GM19240 (cell line): ENCODE results near the gene TSSC4.

Experiments
- DNase-seq: peaks from one replicate; pipeline ENCODE4 v3.0.0; 2011; ENCODE audit warnings: low spot score; ENCODE audit not compliant: insufficient read length

The TSSC4 gene

DNA sequence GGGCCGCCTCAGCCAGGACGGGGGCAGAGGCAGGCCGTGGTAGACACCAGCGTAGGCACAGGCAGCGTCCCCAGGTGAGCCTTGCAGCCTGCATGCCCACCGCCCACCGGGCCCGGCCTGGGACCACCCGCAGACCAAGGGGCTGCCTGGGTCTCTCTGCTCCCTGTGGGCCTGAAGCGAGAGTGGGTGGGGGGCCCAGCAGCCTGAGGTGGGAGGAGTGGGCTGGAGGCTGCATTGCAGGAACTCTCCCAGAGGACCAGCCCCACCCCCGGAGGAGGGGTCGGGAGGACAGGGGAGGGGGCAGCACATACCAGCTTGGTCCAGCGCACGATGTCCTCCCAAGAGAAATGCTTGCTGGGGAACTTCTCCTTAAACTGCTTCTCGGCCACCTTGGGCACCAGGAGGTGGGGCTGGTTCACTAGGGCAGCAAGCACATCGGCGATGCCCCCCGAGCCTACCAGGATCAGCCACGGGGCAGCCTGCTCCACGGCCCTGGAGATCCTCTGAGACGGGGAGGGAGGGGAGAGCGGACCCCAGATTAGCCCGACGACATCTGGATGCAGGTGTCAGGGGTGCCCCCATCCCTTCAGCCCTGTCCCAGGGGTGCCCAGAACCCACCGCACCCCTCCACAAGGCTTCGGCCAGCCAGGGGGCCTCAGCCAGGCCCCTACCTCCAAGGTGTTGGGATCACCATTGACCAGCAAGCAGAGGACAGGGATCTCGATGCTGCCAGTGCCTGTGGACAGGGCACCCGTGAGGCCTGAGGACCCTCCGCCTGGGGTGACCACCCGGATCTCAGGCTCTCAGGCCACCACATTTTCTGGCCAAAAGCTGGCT is 17.5 kb downstream of the TSSC4 start:
- DNase-seq: no peak

DNA sequence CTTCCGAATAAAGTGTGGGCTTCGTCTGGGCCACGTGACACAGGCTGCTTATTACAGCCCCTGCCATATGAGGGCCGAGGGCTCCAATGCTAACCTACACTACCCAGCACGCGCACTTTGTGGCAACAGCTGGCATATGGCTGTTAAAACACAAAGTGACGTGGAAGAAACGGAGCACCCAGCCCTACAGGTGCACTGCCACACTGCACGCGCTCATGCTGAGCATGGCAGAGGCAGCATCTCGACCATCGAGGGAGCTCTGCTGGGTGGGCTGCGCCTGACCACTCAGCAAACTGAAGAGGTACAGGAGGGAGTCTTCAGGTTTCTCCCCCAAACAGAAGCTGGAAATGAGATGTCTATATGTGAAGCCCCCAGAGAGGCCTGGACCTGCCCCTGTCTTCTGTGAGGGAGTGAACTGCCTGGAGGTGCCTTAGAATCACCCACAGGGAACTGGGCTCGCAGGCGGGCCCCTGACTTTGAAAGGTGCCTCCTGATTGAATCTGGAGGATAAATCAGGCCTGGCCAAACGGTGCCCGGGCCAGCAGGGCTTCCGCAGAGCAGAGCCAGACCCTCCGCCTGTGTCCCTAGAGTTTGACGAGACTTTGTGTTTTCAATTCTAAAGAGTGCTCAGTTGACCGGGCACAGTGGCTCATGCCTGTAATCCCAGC is 18.3 kb downstream of the TSSC4 start:
- DNase-seq: no peak

DNA sequence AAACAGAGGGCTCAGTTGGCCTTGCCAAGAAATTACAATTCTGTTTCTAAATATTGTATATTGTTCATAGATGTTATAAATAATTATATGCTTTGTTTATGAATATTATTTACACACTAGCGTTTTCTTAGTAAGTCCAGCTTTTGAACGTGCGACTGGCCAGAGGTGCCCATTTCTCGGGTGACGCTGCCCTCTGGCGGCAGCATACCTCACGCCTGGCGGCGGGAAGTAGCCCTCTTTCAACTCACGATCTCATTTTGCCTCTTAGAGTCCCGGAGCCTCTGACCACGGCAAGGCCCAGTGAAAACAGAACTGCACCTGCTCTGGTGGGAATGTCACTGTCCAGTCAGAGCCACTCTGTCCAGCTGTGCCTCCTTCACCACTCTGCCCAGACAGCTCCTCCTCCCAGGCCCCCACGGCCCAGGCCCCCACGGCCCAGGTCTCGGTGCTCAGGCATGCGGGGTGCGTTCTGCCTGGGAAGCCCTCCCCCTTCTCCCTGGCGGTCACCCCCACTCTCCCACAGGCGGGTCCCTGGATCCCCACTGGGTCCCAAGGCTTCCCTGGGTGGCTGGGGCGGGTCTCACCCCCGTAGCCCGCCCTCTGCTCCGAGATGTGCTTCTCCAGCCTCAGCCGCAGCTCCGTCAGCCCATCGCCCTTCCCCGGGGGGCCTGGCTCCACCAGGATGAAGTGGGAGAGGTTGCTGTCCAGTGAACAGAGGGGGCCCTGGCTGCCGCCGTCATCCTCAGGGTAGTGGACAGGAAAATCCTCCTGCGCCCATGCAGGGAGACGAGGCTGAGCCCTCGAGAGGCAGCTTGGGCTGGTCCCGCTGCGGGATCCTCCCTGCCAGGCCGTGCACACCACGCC is 19.3 kb downstream of the TSSC4 start:
- peak; percentile 77 for DNase-seq

DNA sequence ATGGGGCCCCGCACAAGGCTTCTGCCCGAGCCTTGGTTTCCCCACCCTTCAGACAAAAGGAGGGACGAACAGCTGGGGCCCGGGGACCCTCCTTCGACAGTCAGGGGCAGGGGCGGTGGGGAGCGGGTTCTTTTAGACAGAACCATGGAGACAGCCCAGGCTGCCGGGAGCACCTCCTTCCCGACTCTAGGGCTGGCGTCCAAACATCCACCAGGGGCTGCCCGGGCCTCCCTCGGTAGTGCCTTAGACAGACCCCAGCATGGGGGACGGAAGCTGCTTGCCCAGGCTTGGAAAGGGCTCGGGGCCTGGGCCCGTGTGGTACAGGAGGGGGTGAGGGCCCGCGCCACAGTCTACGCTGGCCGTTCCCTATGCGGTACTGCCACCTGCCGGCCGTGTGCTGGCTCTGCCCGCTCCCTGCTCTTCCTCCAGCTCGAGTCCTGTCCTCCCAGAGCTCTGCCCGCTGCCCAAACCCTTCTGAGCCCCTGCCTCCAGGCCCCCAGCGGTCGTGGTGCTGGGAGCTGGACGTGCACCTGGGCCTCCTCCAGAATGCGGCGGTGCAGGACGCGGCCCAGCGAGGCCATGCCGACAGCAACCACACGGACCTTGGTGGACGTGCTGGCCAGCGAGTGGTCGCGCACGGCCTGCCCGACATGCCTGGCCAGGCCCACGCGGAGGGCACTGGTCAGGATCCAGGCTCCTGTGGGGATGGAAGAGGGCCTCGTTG is 20.1 kb downstream of the TSSC4 start:
- peak; percentile 96 for DNase-seq

DNA sequence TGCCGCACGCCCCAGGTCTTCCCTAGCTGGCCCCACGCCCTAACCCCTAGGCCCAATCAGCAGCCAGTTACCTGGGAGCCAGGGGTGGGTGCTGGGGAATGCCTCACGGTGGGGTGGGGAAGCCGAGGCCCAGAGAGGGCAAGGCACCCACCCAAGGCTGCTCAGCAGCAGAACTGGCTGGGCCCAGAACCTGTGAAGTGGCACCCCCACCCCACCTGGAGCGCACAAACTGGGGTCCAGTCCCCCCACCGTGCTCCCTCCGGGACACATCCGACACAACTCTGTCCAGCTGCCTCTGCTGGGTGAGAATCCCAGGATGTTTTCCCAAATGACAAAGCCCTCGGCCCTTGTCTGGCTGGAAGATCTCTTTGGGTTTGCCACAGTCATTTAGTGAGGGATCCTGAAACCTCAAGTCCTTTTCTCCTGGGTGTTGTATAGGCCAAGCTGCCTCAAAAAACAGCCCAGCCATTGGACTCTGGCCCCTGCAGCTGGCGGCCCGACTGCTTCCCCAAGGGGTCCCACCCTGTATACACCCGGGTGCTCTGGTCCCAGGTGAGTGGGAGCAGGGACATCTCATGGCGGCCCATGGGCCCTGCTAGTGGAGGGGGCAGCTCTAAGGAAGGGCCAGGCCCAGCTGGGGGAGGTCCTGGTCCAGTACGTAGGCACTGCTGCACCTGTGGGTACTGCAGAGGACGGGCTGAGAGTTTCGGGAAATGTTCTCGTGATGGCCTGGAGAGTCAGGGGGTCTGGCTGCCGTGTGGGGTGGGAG is 20.9 kb downstream of the TSSC4 start:
- DNase-seq: no peak

DNA sequence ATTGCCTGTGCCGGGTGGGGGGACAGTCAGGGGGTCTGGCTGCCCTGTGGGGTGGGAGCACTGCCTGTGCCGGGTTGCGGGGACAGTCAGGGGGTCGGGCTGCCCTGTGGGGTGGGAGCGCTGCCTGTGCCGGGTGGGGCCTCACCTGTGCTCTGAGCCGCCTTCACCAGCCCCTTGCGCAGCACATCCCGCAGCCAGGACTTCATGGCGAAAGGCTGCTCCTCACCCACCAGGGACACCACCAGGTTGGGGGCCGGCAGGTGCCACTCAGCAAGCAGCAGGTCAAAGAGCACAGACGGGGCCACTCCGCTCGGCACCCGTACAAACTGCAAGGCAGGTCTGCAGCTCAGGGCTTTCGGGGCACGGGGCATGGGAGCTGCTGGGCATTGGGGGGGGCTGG is 21.4 kb downstream of the TSSC4 start:
- no peak for DNase-seq

DNA sequence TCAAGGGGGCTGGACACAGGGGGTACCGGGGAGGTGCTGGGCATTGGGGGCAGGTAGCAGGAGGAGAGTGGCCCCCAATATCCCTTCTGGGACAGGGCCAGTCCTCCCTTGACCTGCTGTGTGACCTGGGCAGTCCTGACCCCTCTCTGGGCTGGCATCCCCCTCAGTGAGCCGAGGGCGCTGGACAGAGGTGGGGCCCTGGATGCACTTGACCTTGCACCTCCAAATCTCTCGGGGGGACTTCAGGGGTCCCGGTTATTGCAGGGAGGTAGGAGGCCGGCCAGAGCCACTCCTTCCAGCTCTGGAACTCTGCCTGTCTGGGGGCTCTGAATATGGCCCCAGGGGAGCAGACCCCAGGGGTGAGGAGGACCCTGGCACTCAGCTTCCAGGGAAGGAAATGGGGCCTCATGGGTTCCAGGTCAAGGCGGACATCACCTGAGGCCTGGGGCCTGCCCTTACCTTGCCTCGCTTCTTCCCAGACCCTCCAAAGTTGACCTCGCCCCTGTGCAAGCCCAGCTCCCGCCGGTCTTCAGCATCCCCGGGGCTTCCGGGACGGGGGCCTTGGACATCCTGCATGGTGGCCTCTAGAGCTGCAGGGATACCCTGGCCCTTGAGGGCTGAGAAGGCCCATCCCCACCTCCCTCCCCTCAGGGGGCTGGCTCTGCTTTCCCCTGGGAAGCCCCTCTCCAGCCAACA is 22.1 kb downstream of the TSSC4 start:
- no peak for DNase-seq

DNA sequence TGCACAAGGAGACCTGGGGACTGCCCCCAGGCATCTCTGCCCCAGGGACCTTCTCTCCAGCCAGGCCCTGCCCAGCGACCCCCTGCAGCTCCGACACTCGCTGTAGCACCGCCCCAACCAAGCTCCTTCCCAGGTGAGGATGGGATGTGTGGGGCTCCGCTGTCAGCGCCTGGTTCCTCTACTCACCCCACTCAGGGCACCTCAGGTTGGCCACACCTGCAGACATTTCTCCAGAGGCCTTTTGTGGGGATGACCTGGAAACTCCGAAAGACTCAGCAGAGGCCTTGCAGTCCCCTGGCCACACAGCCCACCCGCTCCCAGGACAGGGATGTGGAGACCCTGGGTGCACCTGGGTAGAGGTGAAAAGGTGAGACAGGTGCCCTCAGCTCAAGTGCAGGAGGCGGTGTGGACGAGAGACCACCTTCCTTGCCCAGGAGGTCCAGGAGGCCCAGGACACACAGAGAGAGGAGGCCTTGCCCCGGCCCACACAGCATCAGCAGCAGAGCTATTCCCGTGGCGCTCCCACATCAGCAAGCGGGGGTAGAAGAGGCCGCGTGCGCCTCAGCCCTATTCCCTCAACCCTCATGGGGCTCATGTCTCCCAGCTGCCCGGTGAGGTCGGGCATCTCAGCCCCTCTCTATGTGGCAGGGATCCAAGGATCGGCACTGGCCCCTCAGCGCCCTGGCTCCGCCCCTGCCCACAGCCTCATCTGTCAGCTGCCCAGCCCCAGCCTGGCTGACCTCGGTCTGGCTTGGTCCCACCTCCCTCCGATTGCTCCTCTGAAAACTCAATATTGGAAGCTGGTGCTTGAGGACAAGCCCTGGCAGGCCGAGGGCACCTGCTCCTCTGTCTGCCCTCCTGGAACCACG is 22.8 kb downstream of the TSSC4 start:
- no peak for DNase-seq

DNA sequence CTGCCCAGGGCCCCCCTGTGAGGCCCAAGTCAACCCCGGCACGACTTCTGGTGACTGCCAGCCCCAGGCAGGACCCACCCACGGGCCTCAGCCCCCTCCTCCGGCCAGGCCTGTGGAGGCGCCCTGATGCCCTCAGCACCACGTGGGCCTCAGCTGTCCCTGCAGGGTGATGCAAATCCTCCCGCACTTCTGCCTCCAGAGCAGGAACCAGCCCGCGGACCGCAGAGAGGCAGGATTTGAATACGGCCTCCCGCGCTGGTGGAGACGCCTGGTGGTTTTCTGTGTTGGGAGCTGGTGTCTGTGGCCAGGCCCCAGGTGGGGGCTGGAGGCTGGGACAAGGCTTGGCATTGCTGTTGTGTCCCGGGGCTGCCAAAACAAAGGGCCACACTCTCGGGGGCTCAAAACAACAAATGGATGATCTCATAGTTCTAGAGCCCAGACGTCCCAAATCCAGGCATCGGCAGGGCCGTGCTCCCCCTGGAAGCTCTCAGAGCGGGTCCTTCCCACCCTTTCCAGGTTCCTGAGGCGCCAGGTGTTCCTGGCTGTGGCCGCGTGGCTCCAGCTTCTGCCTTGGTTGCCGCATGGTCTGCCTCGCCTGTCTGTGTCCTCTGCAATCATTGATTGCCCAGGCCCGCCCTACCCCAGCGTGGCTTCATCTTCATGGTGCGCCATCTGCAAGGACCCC is 24.4 kb downstream of the TSSC4 start:
- DNase-seq: no peak

DNA sequence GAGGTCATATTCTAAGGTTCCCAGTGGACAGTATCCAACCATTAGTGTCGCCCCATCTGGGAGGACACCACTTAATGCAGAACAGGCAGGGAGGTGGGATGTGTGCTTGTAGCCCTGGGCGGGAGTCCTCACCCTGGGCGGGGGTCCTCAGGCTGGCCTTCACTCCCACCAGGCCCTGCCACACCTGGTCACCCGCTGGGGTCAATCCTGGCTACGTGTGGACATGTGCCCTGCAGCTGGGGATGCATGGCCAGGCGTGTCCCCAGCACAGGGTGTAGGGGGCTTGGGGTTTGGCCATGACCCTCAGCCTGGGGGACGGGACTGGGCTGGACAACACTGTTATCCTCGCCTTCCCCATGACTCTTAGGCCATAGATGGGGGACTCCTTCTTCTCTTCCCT is 25.0 kb downstream of the TSSC4 start:
- DNase-seq: no peak

DNA sequence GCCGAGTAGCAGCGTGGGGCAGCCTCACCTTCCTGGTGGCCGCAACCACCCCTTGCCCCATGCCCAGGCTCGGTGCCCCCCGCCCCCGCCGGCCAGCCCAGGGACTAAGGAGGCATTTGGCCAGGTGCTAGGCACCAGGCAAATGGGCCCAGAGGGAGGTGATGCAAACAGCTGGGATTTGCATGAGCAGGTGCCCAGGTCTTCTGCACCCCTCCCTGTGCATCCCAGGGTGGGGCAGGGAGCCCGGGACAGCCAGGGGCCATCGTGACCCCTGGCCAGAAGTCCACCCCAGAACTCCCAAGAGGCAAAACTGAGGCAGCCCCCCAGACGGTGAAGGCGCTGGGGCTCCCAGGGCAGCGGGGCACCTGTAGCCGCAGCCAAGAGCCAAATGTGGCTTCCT is 25.7 kb downstream of the TSSC4 start:
- DNase-seq: no peak

DNA sequence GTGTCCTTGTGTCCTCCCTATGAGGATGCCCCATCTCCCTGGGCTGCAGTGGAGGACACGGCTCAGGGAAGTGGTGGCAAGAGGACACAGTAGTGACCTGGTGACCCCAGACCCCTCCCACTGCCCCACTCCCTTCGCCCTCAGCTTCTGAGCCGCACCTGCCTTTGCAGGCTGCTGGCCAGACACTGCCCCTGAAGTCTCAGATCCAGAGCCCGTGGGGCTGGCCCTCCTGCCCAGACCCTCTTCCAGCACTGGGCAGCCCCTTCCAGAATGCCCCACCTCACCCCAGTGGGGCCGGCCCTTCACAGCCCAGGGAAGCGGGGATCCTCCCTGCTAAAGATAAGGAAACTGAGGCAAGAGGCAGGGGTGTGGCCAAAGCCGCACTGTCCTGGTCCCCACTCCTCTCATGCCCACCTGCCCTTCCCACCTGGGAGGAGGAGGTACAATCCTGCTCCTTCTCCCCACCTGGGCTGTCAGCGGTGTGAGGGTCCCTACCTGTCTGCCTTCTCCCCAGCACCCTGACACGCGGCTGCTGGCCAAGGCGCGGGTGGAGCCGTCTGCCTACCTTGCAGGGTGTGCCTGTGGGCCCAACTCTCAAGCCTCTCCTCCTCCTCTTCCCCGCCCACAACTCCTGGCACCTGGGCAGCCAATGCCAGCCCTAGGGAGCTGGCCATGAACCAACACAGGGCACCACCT is 26.4 kb downstream of the TSSC4 start:
- DNase-seq: no peak

DNA sequence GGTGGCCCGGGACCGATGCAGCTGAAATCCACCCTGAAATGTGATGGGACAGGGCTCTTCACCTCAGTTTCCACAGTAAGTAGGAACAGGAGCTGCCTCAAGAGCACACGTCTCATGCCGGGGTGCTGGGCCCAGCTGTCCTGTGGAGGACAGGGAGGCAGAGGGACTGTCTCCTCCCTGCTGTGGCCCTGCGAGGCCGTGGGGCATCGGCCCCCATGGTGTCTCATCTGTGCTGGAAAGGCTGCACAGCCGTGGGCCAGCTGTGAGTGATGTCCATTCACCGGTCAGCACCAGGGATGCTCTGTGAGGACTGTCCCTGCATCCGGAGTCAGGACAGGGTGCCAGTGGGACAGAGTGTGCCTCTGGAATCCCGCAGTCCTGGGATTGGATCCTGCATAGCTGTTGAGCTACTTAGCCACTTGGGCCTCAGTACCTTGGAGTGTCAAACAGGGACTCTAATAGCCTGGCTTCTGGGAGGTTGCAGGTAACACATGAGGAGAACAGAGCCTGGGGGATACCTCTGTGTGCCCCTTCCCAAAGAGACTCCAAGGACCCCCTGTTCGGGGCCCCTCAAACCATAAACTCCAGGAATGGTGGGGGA is 27.3 kb downstream of the TSSC4 start:
- no peak for DNase-seq

DNA sequence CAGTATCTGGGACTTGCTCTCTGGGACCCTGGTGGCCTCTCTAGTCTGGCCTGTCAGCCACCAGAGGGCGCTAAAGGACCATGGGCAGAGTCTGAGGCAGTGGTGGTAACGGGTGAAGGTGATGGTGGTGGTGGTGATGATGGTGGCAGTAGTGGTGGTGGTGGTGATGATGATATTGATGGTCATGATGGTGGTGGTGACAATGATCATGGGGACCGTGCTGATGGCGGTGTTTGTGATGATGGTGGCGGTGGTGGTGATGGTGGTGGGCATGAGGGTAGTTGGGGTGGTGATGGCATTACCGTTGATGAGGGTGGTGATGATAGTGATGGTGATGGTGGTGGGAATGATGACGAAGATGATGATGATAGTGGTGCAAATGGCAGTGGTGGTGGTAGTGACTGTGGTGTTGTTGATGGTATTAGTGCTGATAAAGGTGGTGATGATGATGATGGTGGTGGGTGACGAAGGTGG is 27.8 kb downstream of the TSSC4 start:
- peak; percentile 68 for DNase-seq

DNA sequence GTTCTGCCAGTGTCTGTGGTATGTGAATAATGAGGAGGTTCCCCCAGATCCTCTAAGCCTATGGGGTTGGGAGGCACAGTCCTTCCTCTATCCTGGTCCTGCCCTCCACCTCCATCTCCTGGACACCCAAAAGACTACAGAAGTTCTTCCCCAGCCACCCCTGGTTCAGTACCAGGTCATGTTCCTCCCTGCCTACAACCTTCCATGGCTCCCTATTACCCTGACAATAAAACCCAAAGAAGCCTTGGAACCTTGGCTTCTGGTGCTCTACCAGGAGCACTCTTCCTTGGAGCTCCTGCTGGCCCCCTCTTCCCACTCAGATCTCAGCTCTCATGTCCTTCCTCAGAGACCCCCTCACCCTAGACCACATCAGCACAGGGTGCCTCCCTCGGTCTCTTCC is 30.8 kb downstream of the TSSC4 start:
- no peak for DNase-seq

DNA sequence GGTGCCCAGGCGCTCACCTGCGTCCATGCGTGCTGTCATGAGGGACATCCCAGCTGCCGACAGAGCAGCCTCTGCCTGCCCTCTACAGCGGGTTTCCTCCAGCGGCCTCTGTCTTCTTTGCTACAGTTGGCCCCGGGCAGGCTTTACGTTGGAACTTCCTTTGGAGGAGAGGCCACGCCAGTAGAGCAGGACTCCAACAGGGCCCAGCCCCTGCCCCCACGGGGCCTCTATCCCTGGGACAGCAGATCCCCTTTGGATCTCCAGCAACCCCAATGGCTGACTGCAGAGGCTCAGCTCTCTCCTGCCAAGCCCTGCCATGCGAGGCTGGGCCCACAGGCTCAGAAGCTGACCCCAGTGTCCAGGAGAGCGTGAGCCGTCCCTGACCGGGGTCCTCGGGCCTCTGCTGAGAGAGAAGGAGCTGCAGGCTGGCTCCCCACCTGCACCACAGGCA is 31.6 kb downstream of the TSSC4 start:
- no peak for DNase-seq

DNA sequence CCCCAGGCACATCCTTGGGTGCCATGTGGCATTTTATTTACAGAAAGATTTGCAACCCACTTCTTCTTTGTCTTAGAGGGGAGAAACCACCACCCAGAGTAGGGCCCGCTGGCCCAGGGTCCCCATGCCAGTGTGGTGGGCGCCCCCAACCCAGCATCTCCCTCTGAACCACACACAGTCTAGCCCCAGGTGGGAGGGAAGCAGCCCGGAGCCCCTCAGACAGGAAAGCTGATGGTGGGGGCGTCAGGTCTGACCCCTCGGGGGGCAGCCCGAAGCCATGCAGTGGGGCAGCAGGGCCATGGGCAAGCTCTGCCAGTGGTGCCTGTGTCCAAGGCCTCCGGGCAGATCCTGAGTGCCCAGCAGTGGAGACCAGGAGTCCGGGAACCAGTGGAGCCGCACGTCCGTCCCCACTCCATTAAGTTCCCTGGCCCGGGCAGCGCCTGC is 32.1 kb downstream of the TSSC4 start:
- no peak for DNase-seq
